ENCODE data around the gene MPHOSPH6.

The MPHOSPH6 gene

DNA sequence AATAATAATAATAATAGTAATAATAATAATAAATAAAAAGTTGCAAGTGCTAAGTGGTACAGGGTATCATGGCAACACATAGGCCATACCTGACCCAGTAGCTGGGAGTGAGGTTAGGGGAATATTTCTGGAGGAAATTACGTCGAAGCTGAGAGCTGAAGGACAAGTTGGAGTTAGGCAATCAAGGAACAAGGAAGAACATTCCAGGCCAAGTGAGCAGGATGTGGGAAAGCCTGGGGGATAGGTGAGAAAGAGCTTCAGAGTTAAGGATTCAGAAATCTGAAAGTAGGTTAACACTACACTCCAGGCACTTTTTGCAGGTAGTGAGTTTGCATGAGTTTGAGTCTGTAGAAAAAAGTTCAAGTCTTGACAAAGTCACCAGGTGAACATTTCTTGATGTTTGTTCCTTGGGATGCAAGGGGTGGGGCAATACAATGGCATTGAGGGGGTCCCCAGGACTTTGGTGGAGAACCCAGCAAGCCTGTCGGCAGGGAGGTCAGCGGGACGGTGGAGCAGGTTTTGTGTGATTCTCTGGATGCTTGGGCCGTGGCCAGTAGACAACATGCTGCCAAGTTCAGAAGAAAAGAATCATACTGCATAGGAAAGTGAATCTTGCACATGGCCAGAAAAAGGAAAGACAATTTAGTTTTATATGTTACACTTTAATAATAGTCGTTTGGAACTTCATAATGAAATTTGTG lies 27.7 kb upstream of the MPHOSPH6 start:
- no peak overlapping the region for H3K4me3 ChIP-seq (ENCODE audit: low read depth, low read length)
- TF ChIP-seq, protein P1, sequence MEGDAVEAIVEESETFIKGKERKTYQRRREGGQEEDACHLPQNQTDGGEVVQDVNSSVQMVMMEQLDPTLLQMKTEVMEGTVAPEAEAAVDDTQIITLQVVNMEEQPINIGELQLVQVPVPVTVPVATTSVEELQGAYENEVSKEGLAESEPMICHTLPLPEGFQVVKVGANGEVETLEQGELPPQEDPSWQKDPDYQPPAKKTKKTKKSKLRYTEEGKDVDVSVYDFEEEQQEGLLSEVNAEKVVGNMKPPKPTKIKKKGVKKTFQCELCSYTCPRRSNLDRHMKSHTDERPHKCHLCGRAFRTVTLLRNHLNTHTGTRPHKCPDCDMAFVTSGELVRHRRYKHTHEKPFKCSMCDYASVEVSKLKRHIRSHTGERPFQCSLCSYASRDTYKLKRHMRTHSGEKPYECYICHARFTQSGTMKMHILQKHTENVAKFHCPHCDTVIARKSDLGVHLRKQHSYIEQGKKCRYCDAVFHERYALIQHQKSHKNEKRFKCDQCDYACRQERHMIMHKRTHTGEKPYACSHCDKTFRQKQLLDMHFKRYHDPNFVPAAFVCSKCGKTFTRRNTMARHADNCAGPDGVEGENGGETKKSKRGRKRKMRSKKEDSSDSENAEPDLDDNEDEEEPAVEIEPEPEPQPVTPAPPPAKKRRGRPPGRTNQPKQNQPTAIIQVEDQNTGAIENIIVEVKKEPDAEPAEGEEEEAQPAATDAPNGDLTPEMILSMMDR (IDR thresholded peaks at IDR 0.05; ENCODE audit: insufficient read depth, low read depth, low read length, missing control alignments) = no peak
- DNase-seq (ENCODE audit: low read depth) = no peak

DNA sequence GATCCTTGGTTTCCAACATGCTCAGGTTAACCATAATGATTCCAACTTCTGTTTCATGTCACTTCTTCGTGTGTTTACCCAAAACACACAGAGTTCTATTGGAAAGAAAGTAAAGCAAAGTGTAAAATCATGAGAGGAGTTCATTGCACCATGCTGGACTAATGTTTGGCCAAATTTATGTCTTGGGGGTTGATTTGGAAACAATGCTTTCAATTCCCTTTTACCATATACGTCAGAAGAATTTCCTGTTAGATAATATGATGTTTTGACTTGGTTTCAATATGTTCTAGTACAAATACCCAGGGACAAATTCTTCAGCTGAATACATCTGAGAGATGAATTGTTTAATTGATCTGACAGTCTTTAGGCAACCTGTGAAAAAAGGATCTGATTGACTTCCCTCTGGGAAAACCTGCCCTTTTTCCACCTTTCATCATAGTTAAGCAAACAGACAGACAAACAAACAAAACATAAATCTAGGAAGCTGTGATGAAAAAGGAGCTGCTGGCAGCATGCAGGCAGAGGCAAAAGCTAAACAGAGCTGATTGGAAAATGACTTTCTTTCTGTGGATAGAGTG lies 26.0 kb upstream of the MPHOSPH6 start:
- TF ChIP-seq, protein P1 (IDR thresholded peaks at IDR 0.05; ENCODE audit: insufficient read depth, low read depth, low read length, missing control alignments) = no peak
- H3K4me3 ChIP-seq (ENCODE audit: low read depth, low read length) = no peak overlapping the region
- DNase-seq (ENCODE audit: low read depth) = no peak

DNA sequence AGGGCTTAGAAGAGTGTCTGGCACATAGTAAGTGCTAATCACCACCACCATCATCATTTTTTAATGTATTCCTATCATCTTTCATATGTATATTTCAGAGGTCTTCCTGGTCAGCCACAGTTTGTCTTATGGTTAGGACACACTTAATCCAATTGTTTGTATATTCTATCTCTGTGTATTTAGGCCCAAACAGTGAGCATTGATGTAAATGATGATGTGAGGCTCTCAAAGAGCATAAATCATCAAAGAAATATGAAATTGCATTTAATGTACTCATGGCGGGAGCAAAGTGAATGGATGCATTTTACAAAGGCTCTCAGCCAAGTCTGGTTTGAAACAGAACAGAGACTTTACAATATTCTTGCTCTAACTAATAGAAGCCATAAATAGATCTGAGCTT lies 24.1 kb upstream of the MPHOSPH6 start:
- DNase-seq (ENCODE audit: low read depth) = no peak
- no peak overlapping the region for H3K4me3 ChIP-seq (ENCODE audit: low read depth, low read length)
- TF ChIP-seq, protein P1 (IDR thresholded peaks at IDR 0.05; ENCODE audit: insufficient read depth, low read depth, low read length, missing control alignments) = no peak

DNA sequence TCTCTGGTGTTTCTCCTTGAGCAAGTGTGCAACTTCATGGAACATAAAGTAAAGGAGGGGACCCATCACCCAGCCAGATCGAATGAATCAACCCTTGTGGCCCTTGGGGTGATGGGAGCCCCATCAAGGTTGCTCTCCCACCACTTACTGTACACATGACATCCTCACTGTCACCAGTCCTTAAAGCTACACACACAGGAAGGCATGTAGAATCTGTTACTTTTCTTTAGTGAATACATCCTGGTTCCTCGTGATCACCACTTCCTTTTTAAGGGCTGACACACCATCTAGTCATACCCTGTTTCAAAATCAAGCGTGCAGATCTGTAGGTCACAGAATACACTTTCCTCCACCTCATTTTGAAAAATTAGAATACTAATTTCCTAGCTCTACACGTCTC lies 22.6 kb upstream of the MPHOSPH6 start:
- no peak overlapping the region for H3K4me3 ChIP-seq (ENCODE audit: low read depth, low read length)
- peak; percentile 6 for DNase-seq (ENCODE audit: low read depth)
- TF ChIP-seq, protein P1 (IDR thresholded peaks at IDR 0.05; ENCODE audit: insufficient read depth, low read depth, low read length, missing control alignments) = no peak

DNA sequence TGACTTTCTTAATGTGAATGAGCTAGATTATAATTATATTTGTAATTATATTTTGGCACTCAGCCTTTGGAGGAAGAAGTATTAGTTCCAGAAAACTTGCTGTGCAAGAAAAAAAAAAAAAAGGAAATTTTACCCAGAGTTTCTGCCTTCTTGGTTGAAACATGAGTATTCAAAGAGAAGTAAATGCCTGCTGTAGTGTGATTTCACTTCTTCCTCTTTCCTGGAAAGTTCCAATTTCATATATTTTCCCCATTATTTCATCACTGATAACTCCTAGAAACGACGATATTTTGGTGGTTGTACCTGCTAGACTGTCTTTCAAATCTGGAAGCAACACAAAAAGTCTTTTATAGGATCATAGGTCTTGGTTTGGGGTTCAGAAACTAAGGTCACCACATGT lies 20.4 kb upstream of the MPHOSPH6 start:
- no peak for DNase-seq (ENCODE audit: low read depth)
- TF ChIP-seq, protein P1 (IDR thresholded peaks at IDR 0.05; ENCODE audit: insufficient read depth, low read depth, low read length, missing control alignments) = no peak
- H3K4me3 ChIP-seq (ENCODE audit: low read depth, low read length) = no peak overlapping the region

DNA sequence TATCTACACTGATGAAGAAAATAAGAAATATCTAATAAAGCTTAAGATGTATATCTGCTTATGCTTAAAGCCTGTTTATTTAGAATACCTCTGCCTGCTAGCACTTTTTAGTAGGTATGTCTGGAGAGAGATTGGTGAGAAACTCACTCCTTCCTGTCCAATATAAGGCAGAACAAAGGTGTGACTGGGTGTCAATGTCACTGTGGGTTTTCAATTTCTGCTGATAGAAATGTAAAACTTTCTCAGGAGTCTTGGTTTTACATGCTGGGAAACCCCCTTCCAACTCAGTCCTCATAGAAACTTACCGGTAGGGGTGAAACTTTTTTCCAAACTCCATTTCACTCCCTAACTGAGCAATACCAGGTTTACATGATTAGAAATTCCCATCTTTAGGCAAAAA lies 17.8 kb upstream of the MPHOSPH6 start:
- H3K4me3 ChIP-seq (ENCODE audit: low read depth, low read length) = no peak overlapping the region
- peak; percentile 38 for DNase-seq (ENCODE audit: low read depth)
- TF ChIP-seq, protein P1 (IDR thresholded peaks at IDR 0.05; ENCODE audit: insufficient read depth, low read depth, low read length, missing control alignments) = no peak

DNA sequence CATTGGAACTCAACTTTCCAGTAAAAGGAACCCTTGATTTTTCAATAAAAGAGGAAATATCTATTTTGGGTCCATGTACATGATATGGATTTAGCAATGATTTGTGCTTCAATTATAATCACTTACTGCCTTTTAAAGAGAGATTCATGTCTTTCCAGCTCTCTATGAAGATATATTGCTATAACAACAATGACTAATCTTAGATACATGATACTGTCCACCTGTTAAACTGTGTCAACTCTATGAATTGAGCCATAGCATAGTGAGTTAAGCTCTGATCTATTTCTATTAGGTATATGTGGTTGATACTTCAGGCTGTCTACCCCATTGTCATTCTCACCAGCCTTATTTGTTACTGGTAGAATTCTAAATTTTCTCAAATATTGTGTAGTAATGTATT lies 15.0 kb upstream of the MPHOSPH6 start:
- no peak overlapping the region for H3K4me3 ChIP-seq (ENCODE audit: low read depth, low read length)
- TF ChIP-seq, protein P1 (IDR thresholded peaks at IDR 0.05; ENCODE audit: insufficient read depth, low read depth, low read length, missing control alignments) = no peak
- no peak for DNase-seq (ENCODE audit: low read depth)
